HUES48 (cell line): ENCODE data around the gene SEZ6L.

ENCODE experiments used
- H3K27ac ChIP-seq: one replicate; pipeline ENCODE4 v1.7.0; 2013; ENCODE audit warnings: low read depth, low read length, inconsistent platforms
- H3K27me3 ChIP-seq: 2 replicates; pipeline ENCODE4 v1.6.1; 2013; ENCODE audit warnings: mild to moderate bottlenecking, low read length; ENCODE audit not compliant: control insufficient read depth, insufficient read depth
- H3K36me3 ChIP-seq: 2 replicates; pipeline ENCODE4 v1.6.1; 2013; ENCODE audit warnings: low read length; ENCODE audit not compliant: control insufficient read depth, insufficient read depth
- H3K4me1 ChIP-seq: 2 replicates; pipeline ENCODE4 v1.6.1; 2013; ENCODE audit warnings: mild to moderate bottlenecking, low read length; ENCODE audit not compliant: control insufficient read depth, insufficient read depth
- H3K4me3 ChIP-seq: 2 replicates; pipeline ENCODE4 v1.5.1; 2013; ENCODE audit warnings: mild to moderate bottlenecking, low read depth, low read length
- H3K9ac ChIP-seq: 2 replicates; pipeline ENCODE4 v1.6.1; 2013; ENCODE audit warnings: mild to moderate bottlenecking, low read depth, low read length, moderate library complexity
- H3K9me3 ChIP-seq: 2 replicates; pipeline ENCODE4 v1.6.1; 2013; ENCODE audit warnings: low read length; ENCODE audit not compliant: control insufficient read depth, insufficient read depth

The SEZ6L gene

GRCh38 chr22:26273011-26273675 is 103.9 kb downstream of the SEZ6L start:
- Histone ChIP-seq H3K4me3 (no peak overlapping the region), H3K27ac (no peak overlapping the region), H3K4me1 (peaks cover 9% of the 10 kb centered on the region; the same call in 1 of the 2 replicates), H3K36me3 (no peaks in the 10 kb centered on the region), H3K9ac (no peak overlapping the region), H3K9me3 (no peaks in the 10 kb centered on the region), H3K27me3 (no peaks in the 10 kb centered on the region)

- H3K27ac ChIP-seq = no peak overlapping the region
- H3K4me3 ChIP-seq = no peak overlapping the region
- peaks cover 9% of the 10 kb centered on the region; the same call in 1 of the 2 replicates for H3K4me1 ChIP-seq
- H3K27me3 ChIP-seq = no peaks in the 10 kb centered on the region
- no peak overlapping the region for H3K9ac ChIP-seq
- no peaks in the 10 kb centered on the region for H3K36me3 ChIP-seq
- no peaks in the 10 kb centered on the region for H3K9me3 ChIP-seq
Observed at GRCh38 chr22:26276529-26277160, 107.4 kb downstream of the SEZ6L start.

GRCh38 chr22:26281941-26282340 is 112.7 kb downstream of the SEZ6L start:
- Histone ChIP-seq H3K9me3 (no peaks in the 10 kb centered on the region), H3K27ac (no peak overlapping the region), H3K36me3 (no peaks in the 10 kb centered on the region), H3K4me1 (no peaks in the 10 kb centered on the region), H3K27me3 (no peaks in the 10 kb centered on the region), H3K9ac (no peak overlapping the region), H3K4me3 (no peak overlapping the region)

- Histone ChIP-seq H3K9ac (no peak overlapping the region), H3K27ac (no peak overlapping the region), H3K4me3 (no peak overlapping the region), H3K36me3 (no peaks in the 10 kb centered on the region), H3K4me1 (no peaks in the 10 kb centered on the region), H3K9me3 (no peaks in the 10 kb centered on the region), H3K27me3 (no peaks in the 10 kb centered on the region)
Observed at GRCh38 chr22:26283330-26283729, 114.1 kb downstream of the SEZ6L start.

GRCh38 chr22:26285632-26286031 is 116.4 kb downstream of the SEZ6L start:
- H3K27me3 ChIP-seq = no peaks in the 10 kb centered on the region
- no peak overlapping the region for H3K9ac ChIP-seq
- H3K4me3 ChIP-seq = no peak overlapping the region
- no peak overlapping the region for H3K27ac ChIP-seq
- H3K36me3 ChIP-seq = no peaks in the 10 kb centered on the region
- H3K9me3 ChIP-seq = no peaks in the 10 kb centered on the region
- no peaks in the 10 kb centered on the region for H3K4me1 ChIP-seq

GRCh38 chr22:26286091-26286820 is 117.0 kb downstream of the SEZ6L start:
- no peaks in the 10 kb centered on the region for H3K4me1 ChIP-seq
- no peak overlapping the region for H3K4me3 ChIP-seq
- no peak overlapping the region for H3K9ac ChIP-seq
- H3K27ac ChIP-seq = no peak overlapping the region
- no peaks in the 10 kb centered on the region for H3K36me3 ChIP-seq
- H3K27me3 ChIP-seq = no peaks in the 10 kb centered on the region
- no peaks in the 10 kb centered on the region for H3K9me3 ChIP-seq

- Histone ChIP-seq H3K4me1 (no peaks in the 10 kb centered on the region), H3K27ac (no peak overlapping the region), H3K9ac (no peak overlapping the region), H3K4me3 (no peak overlapping the region), H3K36me3 (no peaks in the 10 kb centered on the region), H3K27me3 (no peaks in the 10 kb centered on the region), H3K9me3 (no peaks in the 10 kb centered on the region)
Observed at GRCh38 chr22:26287382-26288225, 118.3 kb downstream of the SEZ6L start.

GRCh38 chr22:26289611-26290101 is 120.4 kb downstream of the SEZ6L start:
- Histone ChIP-seq H3K27me3 (no peaks in the 10 kb centered on the region), H3K36me3 (no peaks in the 10 kb centered on the region), H3K4me1 (peaks cover 9% of the 10 kb centered on the region), H3K27ac (no peak overlapping the region), H3K9me3 (no peaks in the 10 kb centered on the region), H3K4me3 (no peak overlapping the region), H3K9ac (no peak overlapping the region)

- no peaks in the 10 kb centered on the region for H3K27me3 ChIP-seq
- H3K4me3 ChIP-seq = no peak overlapping the region
- H3K9ac ChIP-seq = no peak overlapping the region
- H3K27ac ChIP-seq = no peak overlapping the region
- peaks cover 23% of the 10 kb centered on the region for H3K4me1 ChIP-seq
- no peaks in the 10 kb centered on the region for H3K9me3 ChIP-seq
- H3K36me3 ChIP-seq = no peaks in the 10 kb centered on the region
Observed at GRCh38 chr22:26291940-26292666, 122.8 kb downstream of the SEZ6L start.

GRCh38 chr22:26292667-26292995 is 123.4 kb downstream of the SEZ6L start:
- Histone ChIP-seq H3K4me3 (no peak overlapping the region), H3K9ac (no peak overlapping the region), H3K36me3 (no peaks in the 10 kb centered on the region), H3K4me1 (peaks cover 23% of the 10 kb centered on the region), H3K9me3 (no peaks in the 10 kb centered on the region), H3K27me3 (no peaks in the 10 kb centered on the region), H3K27ac (no peak overlapping the region)
